ENCODE measurements around the gene FLVCR2.

FLVCR2 gene

GRCh38 chr14:75631453-75631831 is 53.0 kb downstream of the FLVCR2 start:
- TF ChIP-seq CTCF (IDR thresholded peaks at IDR 0.05; ENCODE audit: control extremely low read depth, extremely low read depth, low read depth, missing control alignments), result no peak
- no peak for DNase-seq (ENCODE audit: extremely low spot score)
- CTCF ChIA-PET, result interaction anchor here (0.7 to 2.4 kb wide), 2 partner anchors 23 to 70 kb away, joined by 3 to 7 read pairs; no protein-coding TSS in a partner anchor
- POLR2A ChIA-PET, result no interaction called here

- DNase-seq (ENCODE audit: extremely low spot score), result no peak
- no peak for TF ChIP-seq CTCF (IDR thresholded peaks at IDR 0.05; ENCODE audit: control extremely low read depth, extremely low read depth, low read depth, missing control alignments)
- ChIA-PET POLR2A (no interaction called here), CTCF (interaction anchor here (0.9 to 2.8 kb wide), 8 partner anchors 12 to 1238 kb away, joined by 3 to 12 read pairs (median 4); no protein-coding TSS in a partner anchor)
Observed at GRCh38 chr14:75634848-75635247, 56.4 kb downstream of the FLVCR2 start.

- ChIA-PET CTCF (interaction anchor here (0.7 to 2.8 kb wide), 12 partner anchors 9 to 117 kb away, joined by 3 to 12 read pairs (median 4); no protein-coding TSS in a partner anchor), POLR2A (no interaction called here)
- TF ChIP-seq CTCF (IDR thresholded peaks at IDR 0.05; ENCODE audit: control extremely low read depth, extremely low read depth, low read depth, missing control alignments), result no peak
- no peak for DNase-seq (ENCODE audit: extremely low spot score)
Observed at GRCh38 chr14:75636100-75636692, 57.8 kb downstream of the FLVCR2 start.

GRCh38 chr14:75640876-75641275 is 62.5 kb downstream of the FLVCR2 start:
- no peak for DNase-seq (ENCODE audit: extremely low spot score)
- TF ChIP-seq CTCF (IDR thresholded peaks at IDR 0.05; ENCODE audit: control extremely low read depth, extremely low read depth, low read depth, missing control alignments), result no peak
- POLR2A ChIA-PET, result no interaction called here
- CTCF ChIA-PET, result interaction anchor here (0.7 to 5.7 kb wide), 7 partner anchors 10 to 79 kb away, joined by 3 to 37 read pairs (median 4); no protein-coding TSS in a partner anchor

- ChIA-PET CTCF (interaction anchor here (1.5 to 4.0 kb wide), 2 partner anchors 11 to 83 kb away, joined by 3 to 25 read pairs; no protein-coding TSS in a partner anchor), POLR2A (interaction anchor here (0.6 kb wide), 1 partner anchor 201 kb away, joined by 5 read pairs; no protein-coding TSS in a partner anchor)
- no peak for TF ChIP-seq CTCF (IDR thresholded peaks at IDR 0.05; ENCODE audit: control extremely low read depth, extremely low read depth, low read depth, missing control alignments)
- no peak for DNase-seq (ENCODE audit: extremely low spot score)
Observed at GRCh38 chr14:75643985-75644384, 65.6 kb downstream of the FLVCR2 start.

GRCh38 chr14:75645056-75645455 is 66.6 kb downstream of the FLVCR2 start:
- TF ChIP-seq CTCF (IDR thresholded peaks at IDR 0.05; ENCODE audit: control extremely low read depth, extremely low read depth, low read depth, missing control alignments), result no peak
- no peak for DNase-seq (ENCODE audit: extremely low spot score)
- CTCF ChIA-PET, result interaction anchor here (0.9 to 4.0 kb wide), 4 partner anchors 10 to 67 kb away, joined by 3 to 25 read pairs (median 7); partner anchors contain the start of gene FLVCR2
- POLR2A ChIA-PET, result interaction anchor here (0.5 to 0.7 kb wide), 2 partner anchors 148 to 312 kb away, joined by 5 to 6 read pairs; no protein-coding TSS in a partner anchor
